ENCODE data around the gene TSTD2.

TSTD2 gene

GRCh38 chr9:97553141-97553540 lies 80.0 kb downstream of the TSTD2 start:
- Mint-ChIP-seq H3K27ac (no peak overlapping the region), H3K4me3 (no peak overlapping the region), H3K36me3 (ENCODE audit: low read depth) (no peaks in the 10 kb centered on the region), H3K4me1 (no peaks in the 10 kb centered on the region), H3K27me3 (ENCODE audit: low read depth) (peaks cover 25% of the 10 kb centered on the region), H3K9me3 (no peaks in the 10 kb centered on the region)
- TF ChIP-seq, protein P1, sequence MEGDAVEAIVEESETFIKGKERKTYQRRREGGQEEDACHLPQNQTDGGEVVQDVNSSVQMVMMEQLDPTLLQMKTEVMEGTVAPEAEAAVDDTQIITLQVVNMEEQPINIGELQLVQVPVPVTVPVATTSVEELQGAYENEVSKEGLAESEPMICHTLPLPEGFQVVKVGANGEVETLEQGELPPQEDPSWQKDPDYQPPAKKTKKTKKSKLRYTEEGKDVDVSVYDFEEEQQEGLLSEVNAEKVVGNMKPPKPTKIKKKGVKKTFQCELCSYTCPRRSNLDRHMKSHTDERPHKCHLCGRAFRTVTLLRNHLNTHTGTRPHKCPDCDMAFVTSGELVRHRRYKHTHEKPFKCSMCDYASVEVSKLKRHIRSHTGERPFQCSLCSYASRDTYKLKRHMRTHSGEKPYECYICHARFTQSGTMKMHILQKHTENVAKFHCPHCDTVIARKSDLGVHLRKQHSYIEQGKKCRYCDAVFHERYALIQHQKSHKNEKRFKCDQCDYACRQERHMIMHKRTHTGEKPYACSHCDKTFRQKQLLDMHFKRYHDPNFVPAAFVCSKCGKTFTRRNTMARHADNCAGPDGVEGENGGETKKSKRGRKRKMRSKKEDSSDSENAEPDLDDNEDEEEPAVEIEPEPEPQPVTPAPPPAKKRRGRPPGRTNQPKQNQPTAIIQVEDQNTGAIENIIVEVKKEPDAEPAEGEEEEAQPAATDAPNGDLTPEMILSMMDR (IDR thresholded peaks at IDR 0.05; ENCODE audit: unreplicated experiment in 3 of 3) = no peak

GRCh38 chr9:97551308-97551707 lies 81.9 kb downstream of the TSTD2 start:
- TF ChIP-seq, protein P1 (IDR thresholded peaks at IDR 0.05; ENCODE audit: unreplicated experiment in 3 of 3) = no peak
- H3K4me1 Mint-ChIP-seq = no peaks in the 10 kb centered on the region
- H3K4me3 Mint-ChIP-seq = no peak overlapping the region
- H3K9me3 Mint-ChIP-seq = no peaks in the 10 kb centered on the region
- peaks cover 23% of the 10 kb centered on the region for H3K27me3 Mint-ChIP-seq (ENCODE audit: low read depth)
- H3K36me3 Mint-ChIP-seq (ENCODE audit: low read depth) = no peaks in the 10 kb centered on the region
- H3K27ac Mint-ChIP-seq = no peak overlapping the region

DNA sequence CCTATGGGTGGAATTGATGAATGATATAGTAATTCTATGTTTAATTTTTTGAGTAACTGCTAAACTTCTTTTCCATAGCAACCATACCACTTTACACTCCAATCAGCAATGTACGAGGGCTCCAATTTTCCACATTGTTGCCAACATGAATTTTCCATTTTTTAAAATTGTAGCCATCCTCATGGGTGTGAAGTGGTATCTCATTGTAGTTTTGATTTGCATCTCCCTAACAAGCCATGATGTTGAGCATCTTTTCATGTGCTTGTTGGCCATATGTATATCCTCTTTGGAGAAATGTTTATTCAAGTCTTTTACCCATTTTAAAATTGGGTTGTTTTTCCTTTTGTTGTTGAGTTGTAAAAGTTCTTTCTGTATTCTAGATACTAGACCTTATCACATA lies 82.8 kb downstream of the TSTD2 start:
- Mint-ChIP-seq H3K4me3 (no peak overlapping the region), H3K9me3 (no peaks in the 10 kb centered on the region), H3K4me1 (no peaks in the 10 kb centered on the region), H3K27me3 (ENCODE audit: low read depth) (peaks cover 23% of the 10 kb centered on the region), H3K36me3 (ENCODE audit: low read depth) (no peaks in the 10 kb centered on the region), H3K27ac (no peak overlapping the region)
- TF ChIP-seq, protein P1 (IDR thresholded peaks at IDR 0.05; ENCODE audit: unreplicated experiment in 3 of 3) = no peak

Data from nephron (organoid).